GM18507 (cell line): Measurements from ENCODE around the gene SDK1.

Source experiments
- DNase-seq: peaks from one replicate; pipeline ENCODE4 v3.0.0; 2011; ENCODE audit warnings: low read depth; ENCODE audit not compliant: insufficient read length; ENCODE audit errors: extremely low spot score
- FAIRE-seq: peaks from 2 replicates; lab custom pipeline; 2011; peaks lifted over from hg19 to GRCh38; lab: Jason Lieb, UNC

Gene SDK1

GRCh38 chr7:4001742-4002141 lies 700.7 kb downstream of the SDK1 start:
- FAIRE-seq: no peak

GRCh38 chr7:4003503-4003902 lies 702.5 kb downstream of the SDK1 start:
- FAIRE-seq (no peak), DNase-seq (no peak)

More at GRCh38 chr7:4001742-4002141, 700.7 kb downstream of the SDK1 start:
- DNase-seq: no peak

GRCh38 chr7:4006687-4007086 lies 705.6 kb downstream of the SDK1 start:
- DNase-seq (no peak), FAIRE-seq (no peak)

GRCh38 chr7:4009211-4010060 lies 708.4 kb downstream of the SDK1 start:
- DNase-seq: no peak
- no peak for FAIRE-seq

- DNase-seq: no peak
- no peak for FAIRE-seq
These were observed 709.1 kb downstream of the SDK1 start for GRCh38 chr7:4010061-4010605.

GRCh38 chr7:4010923-4011656 lies 710.0 kb downstream of the SDK1 start:
- no peak for FAIRE-seq
- no peak for DNase-seq

- no peak for FAIRE-seq
These were observed 712.7 kb downstream of the SDK1 start for GRCh38 chr7:4013793-4014192.

GRCh38 chr7:4014346-4015050 lies 713.4 kb downstream of the SDK1 start:
- FAIRE-seq (no peak), DNase-seq (no peak)

More at GRCh38 chr7:4013793-4014192, 712.7 kb downstream of the SDK1 start:
- no peak for DNase-seq

GRCh38 chr7:4015371-4015770 lies 714.3 kb downstream of the SDK1 start:
- DNase-seq (no peak), FAIRE-seq (no peak)

- no peak for DNase-seq
- FAIRE-seq: no peak
These were observed 714.9 kb downstream of the SDK1 start for GRCh38 chr7:4015996-4016395.

GRCh38 chr7:4017081-4017480 lies 716.0 kb downstream of the SDK1 start:
- DNase-seq: no peak
- no peak for FAIRE-seq

GRCh38 chr7:4017785-4018184 lies 716.7 kb downstream of the SDK1 start:
- DNase-seq (no peak), FAIRE-seq (no peak)

- DNase-seq (no peak), FAIRE-seq (no peak)
These were observed 717.7 kb downstream of the SDK1 start for GRCh38 chr7:4018601-4019316.

GRCh38 chr7:4020086-4020485 lies 719.0 kb downstream of the SDK1 start:
- FAIRE-seq: no peak
- DNase-seq: no peak

- DNase-seq (no peak), FAIRE-seq (no peak)
These were observed 720.4 kb downstream of the SDK1 start for GRCh38 chr7:4021413-4021812.

GRCh38 chr7:4022265-4022664 lies 721.2 kb downstream of the SDK1 start:
- no peak for DNase-seq
- no peak for FAIRE-seq

GRCh38 chr7:4023502-4023901 lies 722.5 kb downstream of the SDK1 start:
- no peak for DNase-seq
- no peak for FAIRE-seq

- FAIRE-seq (no peak), DNase-seq (no peak)
These were observed 723.1 kb downstream of the SDK1 start for GRCh38 chr7:4024133-4024532.

- DNase-seq (no peak), FAIRE-seq (no peak)
These were observed 723.8 kb downstream of the SDK1 start for GRCh38 chr7:4024806-4025205.
